UCSD-AML1 (cell line): Measurements from ENCODE around the gene ATP11A.
"Not testable (repeated sequence)": the region's sequence is repeated elsewhere in the genome, so short reads cannot be mapped to it uniquely, and the experiment has no call there.

Experiments
- DNase-seq: peaks from one replicate; lab custom pipeline; 2025; ENCODE audit not compliant: unreplicated experiment; lab: John Stamatoyannopoulos, UW

The ATP11A gene

GRCh38 chr13:112873851-112874750, 184.3 kb downstream of the ATP11A start:
- peak; percentile 78 for DNase-seq

GRCh38 chr13:112874751-112875300, 185.0 kb downstream of the ATP11A start:
- no peak for DNase-seq

DNA sequence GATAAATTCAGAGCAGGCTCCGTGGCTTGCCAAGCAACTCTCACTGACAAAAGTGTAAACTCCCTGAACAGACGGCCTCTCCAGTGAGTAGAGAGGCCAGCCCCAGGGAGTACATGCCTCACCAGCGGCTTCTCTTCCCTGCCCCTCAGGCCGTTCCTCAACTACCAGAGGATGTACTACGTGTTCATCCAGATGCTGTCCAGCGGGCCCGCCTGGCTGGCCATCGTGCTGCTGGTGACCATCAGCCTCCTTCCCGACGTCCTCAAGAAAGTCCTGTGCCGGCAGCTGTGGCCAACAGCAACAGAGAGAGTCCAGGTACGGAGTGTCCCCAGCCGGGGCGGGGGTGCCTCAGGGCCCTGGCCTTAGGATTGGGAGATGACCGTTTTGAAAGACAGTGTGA, 185.8 kb downstream of the ATP11A start:
- no peak for DNase-seq

- DNase-seq = no peak
Measured at GRCh38 chr13:112876305-112877000, 186.6 kb downstream of the ATP11A start.

DNA sequence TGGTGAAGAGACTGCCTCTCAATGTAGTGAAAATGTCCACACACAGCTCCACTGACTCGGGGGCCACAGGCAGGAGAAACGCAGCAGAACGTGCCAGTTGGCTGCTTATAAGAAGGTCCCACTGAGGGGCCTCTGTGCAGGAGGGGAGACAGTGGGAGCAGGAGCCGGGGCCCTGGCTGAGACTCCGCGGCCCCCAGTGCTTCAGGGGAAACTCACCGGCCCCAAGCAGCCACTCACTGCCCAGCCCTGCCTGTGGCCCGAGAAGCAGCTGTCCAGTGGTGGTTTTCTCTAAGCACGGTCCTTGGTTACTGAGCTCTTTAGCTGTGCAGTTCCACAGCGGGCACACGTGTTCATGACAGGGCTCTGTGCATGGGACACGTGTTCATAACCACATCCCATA, 187.2 kb downstream of the ATP11A start:
- DNase-seq = no peak

GRCh38 chr13:112877539-112877938, 187.7 kb downstream of the ATP11A start:
- no peak for DNase-seq

DNA sequence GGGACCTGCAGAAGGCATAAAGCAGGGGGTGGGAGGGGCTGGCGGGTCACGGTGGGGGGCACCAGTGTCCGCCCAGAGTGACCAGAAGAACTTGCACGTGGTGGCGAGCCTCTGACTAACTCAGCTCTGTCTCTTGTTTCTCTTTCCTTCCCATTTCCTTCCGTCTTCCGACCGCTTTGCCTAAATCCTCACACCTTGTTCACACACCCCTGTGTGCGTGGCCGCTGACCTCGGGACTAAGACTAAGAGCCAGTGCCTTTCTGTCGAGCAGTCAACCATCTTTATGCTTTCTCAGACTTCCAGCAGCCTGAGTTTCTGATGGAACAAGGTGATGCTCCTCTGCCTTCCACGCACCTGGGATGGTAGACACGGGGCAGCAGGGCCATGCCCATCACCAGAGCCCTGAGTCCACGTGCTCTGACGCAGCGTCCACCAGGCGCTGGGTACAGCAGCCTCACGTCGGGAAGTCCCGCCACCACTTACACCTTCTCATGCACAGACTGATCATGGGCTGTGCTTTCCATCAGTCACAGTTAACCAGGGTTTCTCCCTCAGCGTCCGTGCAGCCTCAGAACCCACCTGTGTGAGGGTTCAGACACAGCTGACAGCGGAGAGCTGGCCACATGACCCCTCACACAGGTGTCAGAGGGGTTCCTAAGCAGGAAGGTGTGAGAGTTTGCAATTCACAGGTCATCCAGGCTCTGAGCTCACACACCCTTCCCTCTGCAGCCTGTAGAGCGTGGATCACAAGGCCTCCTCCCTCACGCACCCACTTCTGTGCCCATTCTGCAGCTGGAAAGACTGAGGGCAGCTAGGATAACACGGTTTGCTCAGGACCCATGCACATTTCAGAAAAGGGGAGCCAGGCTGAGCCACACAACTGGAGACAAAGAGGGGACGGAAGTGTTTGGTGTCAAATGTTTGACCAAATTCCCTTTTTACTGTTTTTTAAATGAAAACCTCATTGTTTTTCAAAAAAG, 188.4 kb downstream of the ATP11A start:
- DNase-seq = no peak

GRCh38 chr13:112879283-112879833, 189.5 kb downstream of the ATP11A start:
- DNase-seq = no peak

DNA sequence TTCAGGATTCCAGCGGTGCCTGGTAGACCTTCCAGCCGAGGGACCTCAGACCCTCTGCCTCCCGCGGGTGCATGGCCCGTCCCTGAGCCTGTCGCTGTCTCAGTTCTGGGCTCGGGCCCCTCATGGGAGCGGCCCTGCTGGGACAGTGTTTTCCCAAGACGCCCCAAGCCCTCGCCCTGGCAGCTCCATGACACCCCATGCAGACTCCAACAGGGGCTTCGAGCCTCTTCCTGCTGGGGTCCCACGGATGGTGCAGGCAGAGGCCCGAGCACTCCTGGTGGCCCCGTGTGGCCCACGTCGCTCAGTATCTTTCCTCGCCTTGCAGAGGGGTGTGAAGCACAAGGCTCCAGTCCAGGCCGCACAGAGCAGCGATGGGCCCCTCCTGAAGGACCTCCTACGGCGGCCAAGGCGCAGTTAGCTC, 190.4 kb downstream of the ATP11A start:
- DNase-seq = no peak

DNA sequence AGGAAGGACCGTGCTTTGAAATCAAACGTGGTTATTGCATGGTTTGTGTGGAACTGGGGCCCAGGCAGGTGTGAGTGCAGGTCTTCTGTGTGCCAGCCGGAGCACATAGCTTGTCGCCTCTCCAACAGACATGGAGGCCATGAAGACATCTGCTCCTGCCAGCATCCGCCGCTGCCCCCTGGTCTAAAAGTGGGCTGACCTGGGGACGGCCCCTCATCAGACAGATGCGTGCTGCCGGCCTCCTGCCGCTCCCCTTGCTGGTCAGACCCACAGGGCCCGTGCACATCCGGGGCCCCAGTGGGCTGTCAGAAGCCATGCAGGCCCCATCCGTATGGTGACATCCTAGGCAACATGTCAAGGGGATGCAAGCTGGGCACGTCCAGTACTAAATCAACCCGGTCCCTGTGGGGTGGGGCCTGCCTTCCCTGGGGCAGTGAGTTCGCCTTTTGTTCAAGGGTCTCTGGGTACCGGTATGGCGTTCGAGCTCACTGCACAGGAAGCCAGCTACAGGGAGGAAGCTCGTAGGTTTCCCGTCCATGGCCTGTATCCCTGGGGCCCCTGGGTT, 191.2 kb downstream of the ATP11A start:
- DNase-seq = no peak

DNA sequence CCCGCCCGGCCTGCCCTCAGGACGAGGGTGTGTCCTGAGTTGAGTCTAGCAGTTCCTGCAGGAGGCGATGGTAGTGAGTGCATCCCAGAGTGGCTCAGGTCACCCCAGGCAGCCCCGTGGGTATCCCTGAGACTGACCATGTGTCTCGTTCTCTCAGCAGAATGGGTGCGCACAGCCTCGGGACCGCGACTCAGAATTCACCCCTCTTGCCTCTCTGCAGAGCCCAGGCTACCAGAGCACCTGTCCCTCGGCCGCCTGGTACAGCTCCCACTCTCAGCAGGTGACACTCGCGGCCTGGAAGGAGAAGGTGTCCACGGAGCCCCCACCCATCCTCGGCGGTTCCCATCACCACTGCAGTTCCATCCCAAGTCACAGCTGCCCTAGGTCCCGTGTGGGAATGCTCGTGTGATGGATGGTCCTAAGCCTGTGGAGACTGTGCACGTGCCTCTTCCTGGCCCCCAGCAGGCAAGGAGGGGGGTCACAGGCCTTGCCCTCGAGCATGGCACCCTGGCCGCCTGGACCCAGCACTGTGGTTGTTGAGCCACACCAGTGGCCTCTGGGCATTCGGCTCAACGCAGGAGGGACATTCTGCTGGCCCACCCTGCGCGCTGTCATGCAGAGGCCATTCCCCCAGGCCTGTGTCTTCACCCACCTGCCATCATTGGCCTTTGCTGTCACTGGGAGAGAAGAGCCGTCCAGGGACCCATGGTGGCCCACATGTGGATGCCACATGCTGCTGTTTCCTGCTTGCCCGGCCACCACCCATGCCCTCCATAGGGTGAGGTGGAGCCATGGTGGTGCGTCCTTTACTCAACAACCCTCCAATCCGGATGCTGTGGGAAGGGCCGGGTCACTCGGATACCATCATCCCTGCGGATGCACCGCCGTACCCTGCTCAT, 192.1 kb downstream of the ATP11A start:
- no peak for DNase-seq

- DNase-seq = no peak
Measured at GRCh38 chr13:112882555-112883024, 192.8 kb downstream of the ATP11A start.

GRCh38 chr13:112883241-112883945, 193.6 kb downstream of the ATP11A start:
- no peak for DNase-seq

DNA sequence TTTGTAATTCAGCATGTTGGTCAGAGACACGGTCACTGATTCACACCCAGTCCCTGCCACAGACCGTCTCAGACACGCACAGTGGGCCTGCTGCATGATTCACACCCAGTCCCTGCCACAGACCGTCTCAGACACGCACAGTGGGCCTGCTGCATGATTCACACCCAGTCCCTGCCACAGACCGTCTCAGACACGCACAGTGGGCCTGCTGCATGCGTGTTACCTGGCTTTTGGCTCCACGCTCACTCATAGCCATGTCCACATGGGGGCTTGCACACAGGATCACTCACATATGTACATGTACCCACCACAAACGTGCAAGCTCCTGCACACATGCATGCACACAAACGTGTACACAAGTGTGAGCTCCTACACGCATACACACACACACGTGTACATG, 194.9 kb downstream of the ATP11A start:
- not testable (repeated sequence) for DNase-seq

GRCh38 chr13:112885242-112885781, 195.5 kb downstream of the ATP11A start:
- DNase-seq = no peak

DNA sequence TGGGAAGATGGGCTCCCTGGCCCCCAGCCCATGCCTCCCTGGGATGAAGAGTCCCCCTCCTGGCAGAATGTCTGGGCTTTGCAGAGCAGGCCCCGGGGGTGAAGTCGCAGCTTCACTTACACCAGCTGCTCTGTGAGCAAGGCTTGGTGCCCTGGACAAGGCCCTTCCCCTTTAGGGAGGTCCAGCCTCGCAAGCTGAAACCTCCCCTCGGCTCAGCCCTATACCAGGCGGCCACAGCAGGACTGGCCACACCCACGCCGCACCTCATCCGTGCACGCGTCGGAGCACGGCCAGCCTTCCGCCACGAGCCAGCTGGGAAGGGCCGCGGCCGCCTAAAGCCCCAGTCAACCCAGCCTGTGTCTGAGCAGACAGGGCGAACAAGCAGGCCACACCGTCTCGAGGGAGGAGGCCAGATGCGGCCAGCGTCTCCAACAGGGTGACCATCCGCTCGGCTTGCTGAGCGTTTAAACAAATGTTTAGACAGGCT, 196.0 kb downstream of the ATP11A start:
- DNase-seq = no peak

DNA sequence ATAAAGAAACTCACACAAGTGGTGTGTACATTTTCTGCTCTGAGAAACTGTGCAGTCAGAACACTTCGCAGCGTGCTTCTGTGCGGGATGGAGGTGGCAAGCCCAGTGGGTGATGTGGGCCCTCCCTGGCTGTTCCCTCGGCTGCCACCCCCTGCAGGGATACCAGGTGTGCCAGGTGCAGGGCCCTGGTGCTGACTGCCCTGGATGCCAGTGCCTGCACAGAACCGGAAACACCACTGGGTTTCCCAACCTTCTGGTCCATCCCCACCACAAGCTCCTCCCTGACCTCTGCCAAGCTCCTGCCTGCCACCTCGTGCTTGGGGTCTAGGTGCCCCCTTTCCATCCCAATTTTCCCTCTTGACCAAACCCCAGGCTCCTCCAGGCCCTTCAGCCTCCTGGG, 197.3 kb downstream of the ATP11A start:
- DNase-seq = no peak

- DNase-seq = no peak
Measured at GRCh38 chr13:112887557-112887991, 197.7 kb downstream of the ATP11A start.
